Testis (tissue), 3 donors: ENCODE results near the gene PDHA2. TPM values are rescaled to one million over a fixed set of nuclear protein-coding genes. Genes with fewer than 3 reads are reported as not detected.

Source experiments
- DNase-seq: peaks from one replicate; pipeline ENCODE4 v3.0.0-alpha.2; 2019
- H3K27ac ChIP-seq, 2 donors: fragments of 200-600 bp; sonication (generic); one replicate each; pipeline ENCODE4 v1.5.1; 2019
- H3K27me3 ChIP-seq: fragments of 200-600 bp; sonication (generic); one replicate; pipeline ENCODE4 v1.5.1; 2019
- H3K36me3 ChIP-seq: fragments of 200-600 bp; sonication (generic); one replicate; pipeline ENCODE4 v1.5.1; 2017; ENCODE audit warnings: low read depth; ENCODE audit errors: missing control alignments
- H3K4me1 ChIP-seq: fragments of 200-600 bp; sonication (generic); one replicate; pipeline ENCODE4 v1.5.1; 2019
- H3K4me3 ChIP-seq, 2 donors: fragments of 200-600 bp; sonication (generic); one replicate each; pipeline ENCODE4 v1.5.1; 2017 to 2019
- H3K9me3 ChIP-seq: fragments of 200-600 bp; sonication (generic); one replicate; pipeline ENCODE4 v1.5.1; 2017
- CTCF ChIP-seq, 3 experiments: fragments of 450-650 bp in 2 of 3; fragments of 200-600 bp in 1 of 3; sonication (generic) in 1 of 3; IDR thresholded peaks; one replicate each; pipeline ENCODE4 v1.5.1; 2016 to 2019; ENCODE audit warnings: antibody characterized with exemption in 3 of 3, mild to moderate bottlenecking in 2 of 3, moderate library complexity in 1 of 3
- POLR2A ChIP-seq: fragments of 450-650 bp; IDR thresholded peaks from one replicate; pipeline ENCODE4 v1.6.1; 2017; ENCODE audit warnings: antibody characterized with exemption, mild to moderate bottlenecking, moderate library complexity
- WGBS, 2 donors: methylation state at CpG; one replicate each; pipeline ENCODE4 v1.1.5; 2018; 5-methylcytosine and 5-hydroxymethylcytosine counted together
- intact Hi-C: fragments of 100-400 bp; cut with DNase I; formaldehyde crosslinking; loops from one replicate; pipeline ENCODE4 v1.15.1; 2023; ENCODE audit warnings: low total_unique reads
- polyA plus RNA-seq: library from polyadenylated mRNA; stranded (reverse); fragments of 350-450 nt; fragmentation: Illumina TruSeq; extraction: RNeasy Lipid Tissue Mini Kit (QIAGEN cat#74804); gene quantifications from one replicate; pipeline ENCODE4 v1.2.3, GENCODE V29; 2014; ENCODE audit warnings: low read depth, low replicate concordance; ENCODE audit not compliant: insufficient read depth
- small RNA-seq, 2 donors: library from RNA; depleted of rRNA; stranded (forward); fragments of <200 nt; gene quantifications; one replicate each; pipeline ENCODE3, GENCODE V24; 2016
- total RNA-seq, 2 donors: library from RNA; depleted of rRNA; stranded (reverse); fragments of >200 nt; gene quantifications; one replicate each; pipeline ENCODE4 v1.2.3, GENCODE V29; 2016

The PDHA2 gene
- total and polyA plus RNA-seq, 3 donors from 2014 or later = 28.1 to 141 (median 39.0) TPM

GRCh38 chr4:95869961-95870500 is 30.1 kb downstream of the PDHA2 start:
- intact Hi-C loops = no loop called here
- H3K4me3 ChIP-seq = no peak overlapping the region
- no peak overlapping the region for H3K27ac ChIP-seq
- H3K4me1 ChIP-seq = no peaks in the 10 kb centered on the region
- no peaks in the 10 kb centered on the region for H3K36me3 ChIP-seq
- no peaks in the 10 kb centered on the region for H3K9me3 ChIP-seq
- no peak for DNase-seq
- TF ChIP-seq POLR2A = no peak
- no peak for TF ChIP-seq CTCF (IDR thresholded peaks at IDR 0.05)
- no peaks in the 10 kb centered on the region for H3K27me3 ChIP-seq
- WGBS, 2 donors = 11 to 41% methylated on average over 1 of the region's 1 CpG

GRCh38 chr4:95877636-95878035 is 37.7 kb downstream of the PDHA2 start:
- Histone ChIP-seq H3K27ac (no peak overlapping the region), H3K36me3 (no peaks in the 10 kb centered on the region), H3K4me3 (no peak overlapping the region), H3K27me3 (no peaks in the 10 kb centered on the region), H3K4me1 (no peaks in the 10 kb centered on the region), H3K9me3 (no peaks in the 10 kb centered on the region)
- 95 to 96% methylated on average over 1 of the region's 1 CpG for WGBS, 2 donors
- intact Hi-C loops = no loop called here
- no peak for DNase-seq
- TF ChIP-seq POLR2A (no peak), CTCF (IDR thresholded peaks at IDR 0.05) (no peak)

GRCh38 chr4:95887551-95887950 is 47.7 kb downstream of the PDHA2 start:
- H3K36me3 ChIP-seq = no peaks in the 10 kb centered on the region
- WGBS, 2 donors = 92% methylated on average over 3 of the region's 3 CpGs
- no peak overlapping the region for H3K27ac ChIP-seq
- DNase-seq = no peak
- H3K9me3 ChIP-seq = no peaks in the 10 kb centered on the region
- no peak overlapping the region for H3K4me3 ChIP-seq
- intact Hi-C loops = no loop called here
- H3K4me1 ChIP-seq = no peaks in the 10 kb centered on the region
- TF ChIP-seq CTCF (IDR thresholded peaks at IDR 0.05) = no peak
- TF ChIP-seq POLR2A = no peak
- no peaks in the 10 kb centered on the region for H3K27me3 ChIP-seq

- Histone ChIP-seq H3K4me3 (no peak overlapping the region), H3K36me3 (no peaks in the 10 kb centered on the region), H3K9me3 (no peaks in the 10 kb centered on the region), H3K27ac (no peak overlapping the region), H3K4me1 (no peaks in the 10 kb centered on the region), H3K27me3 (no peaks in the 10 kb centered on the region)
- intact Hi-C loops = no loop called here
- TF ChIP-seq POLR2A (no peak), CTCF (IDR thresholded peaks at IDR 0.05) (no peak)
- DNase-seq = no peak
- WGBS, 2 donors = 66 to 79% methylated on average over 2 of the region's 2 CpGs
Observed at GRCh38 chr4:95889662-95890061, 49.8 kb downstream of the PDHA2 start.

Small RNA genes within 50 kb of the gene (small RNA-seq; reads per million reads assigned to genes)
- 0 reads per million in 2 donors for gene RNU6-1059P
